Naive B cell (primary cell): ENCODE measurements around the gene FBRSL1. TPM values are rescaled to one million over a fixed set of nuclear protein-coding genes. Genes with fewer than 3 reads are reported as not detected.

ENCODE experiments used
- ATAC-seq, 2 donors: fragments of 150-1000 bp; cut with Tn5 transposase; 2 replicates each; pipeline ENCODE4 v1.10.0; 2021; ENCODE audit warnings: low read depth in 2 of 2, mild to moderate bottlenecking in 2 of 2, moderate library complexity in 2 of 2
- DNase-seq: peaks from one replicate; pipeline ENCODE4 v3.0.0; 2022
- H3K27ac Mint-ChIP-seq, 6 donors: one replicate each; pipeline ENCODE4 v1.8.0; 2020 to 2022; ENCODE audit warnings: mild to moderate bottlenecking in 6 of 6, mixed read lengths in 6 of 6, moderate library complexity in 5 of 6, inconsistent platforms in 2 of 6
- H3K27me3 Mint-ChIP-seq, 3 donors: one replicate each; pipeline ENCODE4 v1.8.0; 2021 to 2022; ENCODE audit warnings: mixed read lengths in 3 of 3, mild to moderate bottlenecking in 1 of 3
- H3K36me3 Mint-ChIP-seq, 2 donors: one replicate each; pipeline ENCODE4 v1.8.0; 2020 to 2022; ENCODE audit warnings: mixed read lengths in 2 of 2, inconsistent platforms in 1 of 2, mild to moderate bottlenecking in 1 of 2
- H3K4me1 Mint-ChIP-seq, 3 donors: one replicate each; pipeline ENCODE4 v1.8.0; 2020 to 2022; ENCODE audit warnings: mixed read lengths in 3 of 3, inconsistent platforms in 1 of 3, mild to moderate bottlenecking in 1 of 3, moderate library complexity in 1 of 3
- H3K4me3 Mint-ChIP-seq, 8 donors: one replicate each; pipeline ENCODE4 v1.8.0; 2020 to 2022; ENCODE audit warnings: mild to moderate bottlenecking in 8 of 8, mixed read lengths in 8 of 8, moderate library complexity in 8 of 8, inconsistent platforms in 2 of 8
- H3K9me3 Mint-ChIP-seq, 7 donors: one replicate each; pipeline ENCODE4 v1.8.0; 2020 to 2022; ENCODE audit warnings: mixed read lengths in 7 of 7, mild to moderate bottlenecking in 5 of 7, inconsistent platforms in 2 of 7, moderate library complexity in 1 of 7
- polyA plus RNA-seq, 6 donors: library from polyadenylated mRNA; unstranded; fragments of 300-500 nt; fragmentation: Illumina TruSeq; gene quantifications; one replicate each; pipeline ENCODE4 v1.2.3, GENCODE V29; 2021; ENCODE audit warnings: low read depth in 6 of 6

Gene FBRSL1
- polyA plus RNA-seq, 6 donors from 2014 or later: 0.60 to 5.8 (median 2.9) TPM

DNA sequence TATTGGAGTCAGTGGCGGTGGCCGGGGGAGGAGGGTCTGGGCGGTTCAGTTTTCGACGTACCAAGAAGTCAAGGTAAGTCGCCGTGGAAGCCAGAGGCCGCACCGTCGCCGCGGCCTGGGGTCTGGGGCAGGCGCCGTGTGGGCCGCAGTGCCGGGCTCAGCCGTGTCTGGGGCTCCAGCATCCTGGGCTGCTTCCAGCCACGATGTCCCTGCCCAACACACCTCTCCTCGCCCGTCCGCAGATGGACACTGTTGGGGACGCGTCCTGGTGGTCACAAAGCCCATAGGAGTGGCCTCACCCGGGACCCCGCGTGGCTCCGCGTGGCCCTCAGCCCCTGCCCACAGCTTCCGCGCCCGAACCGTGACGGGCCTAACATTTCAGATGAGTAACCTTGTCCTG lies 59.1 kb downstream of the FBRSL1 start:
- no peaks in the 10 kb centered on the region for H3K27me3 Mint-ChIP-seq
- DNase-seq (no peak), ATAC-seq (no peak)
- no peak overlapping the region for H3K4me3 Mint-ChIP-seq
- peaks cover 0 to 8% (median 4%) of the 10 kb centered on the region in 3 donors for H3K4me1 Mint-ChIP-seq
- no peaks in the 10 kb centered on the region for H3K9me3 Mint-ChIP-seq
- H3K36me3 Mint-ChIP-seq: no peaks in the 10 kb centered on the region
- no peak overlapping the region for H3K27ac Mint-ChIP-seq

DNA sequence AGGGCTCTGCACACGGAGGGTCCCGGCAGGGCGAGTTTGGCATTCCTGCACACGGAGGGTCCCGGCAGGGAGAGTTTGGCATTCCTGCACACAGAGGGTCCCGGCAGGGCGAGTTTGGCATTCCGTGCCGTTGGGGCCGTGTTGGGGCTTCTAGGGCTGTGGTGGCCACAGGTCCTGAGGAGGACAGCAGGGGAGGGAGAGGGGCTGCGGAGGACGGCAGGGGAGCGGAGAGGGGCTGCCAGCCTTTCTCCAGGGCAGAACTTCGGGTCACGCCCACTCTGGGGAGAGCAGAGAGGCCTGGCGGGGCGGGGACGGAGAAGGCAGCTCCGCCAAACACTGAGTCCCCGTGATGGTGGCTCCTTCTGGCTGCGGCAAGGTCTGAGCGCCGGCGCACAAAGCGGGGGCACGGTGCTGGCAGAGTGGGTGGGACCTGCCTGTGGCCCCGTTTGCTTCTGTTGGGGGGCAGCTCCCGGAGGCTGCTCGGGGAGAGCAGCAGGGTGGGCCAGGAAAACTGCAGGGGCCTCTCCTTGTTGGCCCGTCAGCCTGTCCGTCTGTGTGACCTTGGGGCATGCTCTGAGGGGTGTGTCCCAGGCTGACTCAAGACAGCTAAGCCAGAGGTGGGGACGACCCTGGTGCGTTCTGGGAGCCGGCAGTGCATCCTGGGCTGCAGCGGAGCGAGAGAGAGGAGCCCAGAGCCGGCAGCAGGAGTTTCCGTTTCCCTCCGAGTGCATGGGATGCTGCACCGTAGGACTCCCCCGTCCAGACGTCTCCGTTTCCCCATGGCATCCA lies 60.3 kb downstream of the FBRSL1 start:
- Mint-ChIP-seq H3K9me3 (no peaks in the 10 kb centered on the region), H3K27me3 (no peaks in the 10 kb centered on the region), H3K27ac (peak overlapping the region in 1 of 6 donors; percentile 69), H3K36me3 (no peaks in the 10 kb centered on the region), H3K4me1 (no peaks in the 10 kb centered on the region), H3K4me3 (no peak overlapping the region)
- no peak for DNase-seq
- ATAC-seq: no peak

DNA sequence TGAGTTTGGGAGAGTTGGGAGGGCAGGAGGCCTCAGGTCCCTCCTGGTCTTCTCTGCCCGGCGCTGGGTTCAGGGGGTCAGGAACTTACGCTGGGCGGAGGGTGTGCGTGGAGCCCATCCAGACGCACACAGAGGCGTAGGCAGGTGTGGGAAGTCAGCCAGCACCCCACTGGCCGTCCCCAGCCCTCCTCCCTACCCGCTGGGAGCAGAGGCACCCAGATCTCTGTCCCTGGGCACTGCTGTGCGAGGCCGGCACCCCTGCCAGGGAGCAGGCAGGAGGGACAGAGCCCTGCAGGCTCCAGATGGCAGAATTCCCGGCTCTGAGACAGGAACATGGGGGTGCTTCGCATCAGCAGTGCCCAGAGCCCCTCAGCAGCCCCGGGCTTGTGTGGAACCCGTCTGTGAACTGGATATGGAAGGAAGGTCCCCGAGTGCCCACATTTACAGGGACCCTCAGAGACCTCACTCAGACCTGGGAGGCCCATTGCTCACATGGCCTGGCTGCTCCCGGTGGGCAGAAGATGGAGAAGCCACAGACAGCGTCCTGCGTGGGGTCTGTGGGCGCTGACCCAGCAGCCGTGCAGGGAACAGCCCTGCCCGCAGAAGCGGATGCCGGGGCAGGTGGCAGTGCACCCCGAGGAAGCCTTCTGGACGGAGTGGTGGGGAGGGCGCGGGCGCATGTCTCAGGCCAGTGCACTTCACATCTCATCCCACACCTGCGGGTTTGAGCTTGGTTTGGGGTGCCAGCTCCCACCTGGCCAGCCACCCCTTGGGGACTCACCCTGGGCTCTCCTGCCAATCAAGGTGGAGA lies 61.1 kb downstream of the FBRSL1 start:
- no peak overlapping the region for H3K27ac Mint-ChIP-seq
- H3K4me3 Mint-ChIP-seq: no peak overlapping the region
- peaks cover 0 to 6% (median 3%) of the 10 kb centered on the region in 3 donors for H3K4me1 Mint-ChIP-seq
- ATAC-seq (no peak), DNase-seq (no peak)
- H3K36me3 Mint-ChIP-seq: peaks cover 0 to 5% of the 10 kb centered on the region in 2 donors
- H3K9me3 Mint-ChIP-seq: peaks cover 0 to 2% (median 0%) of the 10 kb centered on the region in 7 donors
- H3K27me3 Mint-ChIP-seq: no peaks in the 10 kb centered on the region

DNA sequence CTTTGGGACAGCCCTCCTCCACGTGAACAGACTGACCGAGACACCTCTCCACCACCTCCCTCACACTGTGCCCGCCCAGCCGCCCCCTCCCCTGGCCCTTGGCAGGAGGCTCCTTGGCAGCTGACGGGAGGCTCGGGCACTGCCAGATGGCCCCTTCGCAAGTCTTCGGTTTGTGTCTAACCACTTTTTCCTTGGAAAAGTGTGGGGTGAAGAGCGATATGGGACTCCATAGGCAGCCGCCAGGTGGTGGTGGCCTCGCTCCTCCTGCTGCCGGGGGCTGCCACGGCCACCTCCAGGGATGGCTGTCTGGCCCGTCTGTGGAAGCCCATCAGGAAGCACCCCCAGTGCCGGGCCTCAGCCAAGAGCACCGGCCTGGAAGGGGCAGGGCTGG lies 61.7 kb downstream of the FBRSL1 start:
- Mint-ChIP-seq H3K36me3 (peaks cover 0 to 5% of the 10 kb centered on the region in 2 donors), H3K27me3 (no peaks in the 10 kb centered on the region), H3K4me3 (no peak overlapping the region), H3K9me3 (peaks cover 0 to 2% (median 0%) of the 10 kb centered on the region in 7 donors), H3K4me1 (peaks cover under 1 to 11% (median 3%) of the 10 kb centered on the region in 3 donors), H3K27ac (no peak overlapping the region)
- no peak for DNase-seq
- no peak for ATAC-seq

DNA sequence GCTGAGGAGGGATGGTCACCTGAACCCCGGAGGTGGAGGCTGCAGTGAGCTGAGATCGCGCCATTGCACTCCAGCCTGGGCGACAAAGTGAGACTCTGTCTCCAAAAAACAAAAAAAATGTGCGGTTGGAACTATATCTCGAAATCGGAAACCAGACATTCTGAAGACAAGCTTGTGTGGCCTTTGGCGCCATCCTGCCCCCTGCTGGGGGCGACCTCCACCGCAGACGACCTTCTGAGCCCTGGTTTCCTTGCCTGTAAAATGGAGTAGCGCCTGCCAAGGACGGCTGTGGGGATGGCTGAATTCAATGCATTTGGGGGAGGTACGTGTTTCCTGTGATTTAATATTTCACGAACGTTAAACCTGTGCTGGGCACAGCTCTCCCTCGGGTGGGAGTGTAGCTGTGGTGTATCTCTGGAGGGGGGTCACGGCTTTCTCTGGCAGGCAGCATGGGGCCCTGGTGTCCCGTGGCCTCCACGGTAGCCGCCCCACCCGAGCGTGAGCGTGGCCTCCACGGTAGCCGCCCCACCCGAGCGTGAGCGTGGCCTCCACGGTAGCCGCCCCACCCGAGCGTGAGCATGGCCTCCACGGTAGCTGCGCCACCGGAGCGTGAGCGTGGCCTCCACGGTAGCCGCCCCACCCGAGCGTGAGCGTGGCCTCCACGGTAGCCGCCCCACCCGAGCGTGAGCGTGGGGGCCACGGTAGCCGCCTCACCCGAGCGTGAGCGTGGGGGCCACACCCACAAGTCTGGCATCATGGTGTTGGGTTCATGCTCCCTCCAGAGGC lies 65.1 kb downstream of the FBRSL1 start:
- Mint-ChIP-seq H3K4me3 (peak overlapping the region in 1 of 8 donors; percentile 24), H3K9me3 (peaks cover 0 to 2% (median 0%) of the 10 kb centered on the region in 7 donors), H3K27me3 (no peaks in the 10 kb centered on the region), H3K27ac (no peak overlapping the region), H3K36me3 (peaks cover 0 to 5% of the 10 kb centered on the region in 2 donors), H3K4me1 (peaks cover 16 to 35% (median 26%) of the 10 kb centered on the region in 3 donors)
- DNase-seq (peak; percentile 16), ATAC-seq (no peak)

DNA sequence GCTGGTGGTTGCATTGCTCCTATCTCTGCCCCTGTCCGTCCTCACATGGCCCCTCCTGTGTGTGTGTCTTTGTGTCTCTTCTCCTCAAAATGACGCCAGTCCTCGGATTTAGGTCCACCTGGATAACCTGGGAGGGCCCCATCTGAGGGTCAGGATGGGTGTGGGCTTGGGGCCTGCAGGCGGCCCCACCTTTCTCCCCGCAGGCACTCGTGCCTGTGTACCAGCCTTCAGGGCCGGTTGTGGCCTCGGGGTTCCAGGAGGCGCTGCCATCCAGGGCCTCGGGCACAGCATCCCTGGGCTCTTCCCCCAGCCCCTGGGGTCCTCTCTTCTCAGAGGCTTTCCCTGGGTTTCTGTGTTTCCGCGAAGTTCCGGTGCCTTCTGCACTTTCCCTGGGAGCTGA lies 65.7 kb downstream of the FBRSL1 start:
- Mint-ChIP-seq H3K4me1 (peaks cover 16 to 36% (median 26%) of the 10 kb centered on the region in 3 donors), H3K27me3 (no peaks in the 10 kb centered on the region), H3K27ac (no peak overlapping the region), H3K36me3 (peaks cover 0 to 5% of the 10 kb centered on the region in 2 donors), H3K9me3 (peaks cover 0 to 2% (median 0%) of the 10 kb centered on the region in 7 donors), H3K4me3 (no peak overlapping the region)
- DNase-seq: no peak
- no peak for ATAC-seq

DNA sequence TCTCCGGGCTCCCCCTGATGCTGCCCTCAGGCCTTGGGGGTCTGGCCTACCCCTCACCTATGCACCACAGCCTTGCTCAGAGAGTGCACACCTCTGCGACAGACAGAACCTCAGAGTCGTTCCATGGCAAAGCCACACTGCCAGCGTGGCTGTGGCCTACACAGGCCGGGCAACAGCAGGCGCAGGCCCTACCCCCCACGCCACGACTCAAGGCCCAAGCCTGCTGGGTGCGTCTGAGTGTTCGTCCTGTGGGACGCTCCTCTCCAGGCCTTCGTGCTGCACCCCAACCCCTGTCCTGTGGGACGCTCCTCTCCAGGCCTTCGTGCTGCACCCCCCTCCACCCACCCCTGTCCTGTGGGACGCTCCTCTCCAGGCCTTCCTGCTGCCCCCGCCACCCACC lies 66.3 kb downstream of the FBRSL1 start:
- Mint-ChIP-seq H3K36me3 (peaks cover 0 to 5% of the 10 kb centered on the region in 2 donors), H3K4me3 (no peak overlapping the region), H3K9me3 (peaks cover 0 to 2% (median 0%) of the 10 kb centered on the region in 7 donors), H3K27ac (peak overlapping the region in 2 of 6 donors; percentile 24 to 73), H3K4me1 (peaks cover 18 to 41% (median 28%) of the 10 kb centered on the region in 3 donors), H3K27me3 (no peaks in the 10 kb centered on the region)
- no peak for DNase-seq
- ATAC-seq: no peak

DNA sequence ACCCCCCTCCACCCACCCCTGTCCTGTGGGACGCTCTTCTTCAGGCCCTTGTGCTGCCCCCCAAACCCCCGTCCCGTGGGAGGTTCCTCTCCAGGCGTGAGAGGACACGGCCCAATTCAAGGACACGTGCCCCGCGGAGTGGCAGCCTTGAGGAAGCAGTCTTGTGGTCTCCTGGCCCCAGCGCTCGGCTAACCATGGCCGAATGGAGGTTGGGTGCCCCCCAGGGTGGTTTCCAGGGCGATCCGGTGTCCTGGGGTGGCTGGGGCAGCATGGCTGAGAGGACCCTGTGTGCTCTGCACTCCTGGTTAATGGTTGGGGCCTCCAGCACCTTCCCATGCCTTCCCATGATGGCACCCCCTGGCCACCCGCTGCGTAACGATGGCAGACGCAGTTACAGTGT lies 66.8 kb downstream of the FBRSL1 start:
- peak overlapping the region in 4 of 6 donors; percentile 2 to 86 (median 46) for H3K27ac Mint-ChIP-seq
- H3K9me3 Mint-ChIP-seq: peaks cover 0 to 2% (median 0%) of the 10 kb centered on the region in 7 donors
- DNase-seq: no peak
- H3K36me3 Mint-ChIP-seq: peaks cover 0 to 5% of the 10 kb centered on the region in 2 donors
- no peaks in the 10 kb centered on the region for H3K27me3 Mint-ChIP-seq
- peaks cover 20 to 45% (median 31%) of the 10 kb centered on the region in 3 donors for H3K4me1 Mint-ChIP-seq
- peak overlapping the region in 3 of 8 donors; percentile 3 to 15 (median 7) for H3K4me3 Mint-ChIP-seq
- ATAC-seq: no peak

DNA sequence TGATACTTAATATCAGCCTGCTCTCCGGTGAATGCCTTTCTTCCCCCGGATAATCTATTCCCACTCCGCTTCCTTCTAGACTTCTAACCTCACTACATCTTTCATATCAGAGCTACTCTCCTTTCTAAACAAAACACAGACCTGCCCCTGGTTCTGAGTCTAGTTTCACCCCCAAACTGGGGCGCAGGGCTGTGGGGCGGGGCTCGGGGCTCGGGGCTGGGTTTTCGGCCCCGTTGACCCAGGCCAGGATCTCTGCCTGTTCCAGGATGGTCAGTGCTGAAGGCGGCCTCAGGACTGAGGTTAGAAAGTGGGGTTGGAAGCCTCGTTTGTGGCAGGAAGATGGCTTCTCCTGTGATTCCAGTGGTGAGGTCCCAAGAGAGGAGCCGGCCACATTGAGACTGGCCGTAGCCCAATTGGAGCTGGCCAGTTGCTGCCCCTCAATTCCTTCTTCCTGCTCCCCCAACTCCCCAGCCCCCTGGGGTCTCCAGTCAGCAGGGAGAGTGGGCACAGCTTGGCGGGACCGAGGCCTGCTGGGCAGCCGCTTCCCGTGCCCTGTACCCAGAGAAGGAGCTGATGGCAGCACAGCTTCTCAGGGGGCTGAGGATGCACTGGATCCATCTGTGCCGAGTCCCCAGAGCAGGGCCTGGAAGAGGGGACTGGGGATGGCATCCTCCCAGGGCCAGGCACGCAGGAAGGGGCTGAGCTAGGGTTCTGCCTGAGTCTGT lies 67.5 kb downstream of the FBRSL1 start:
- DNase-seq: no peak
- peak overlapping the region in 3 of 6 donors; percentile 42 to 90 (median 86) for H3K27ac Mint-ChIP-seq

DNA sequence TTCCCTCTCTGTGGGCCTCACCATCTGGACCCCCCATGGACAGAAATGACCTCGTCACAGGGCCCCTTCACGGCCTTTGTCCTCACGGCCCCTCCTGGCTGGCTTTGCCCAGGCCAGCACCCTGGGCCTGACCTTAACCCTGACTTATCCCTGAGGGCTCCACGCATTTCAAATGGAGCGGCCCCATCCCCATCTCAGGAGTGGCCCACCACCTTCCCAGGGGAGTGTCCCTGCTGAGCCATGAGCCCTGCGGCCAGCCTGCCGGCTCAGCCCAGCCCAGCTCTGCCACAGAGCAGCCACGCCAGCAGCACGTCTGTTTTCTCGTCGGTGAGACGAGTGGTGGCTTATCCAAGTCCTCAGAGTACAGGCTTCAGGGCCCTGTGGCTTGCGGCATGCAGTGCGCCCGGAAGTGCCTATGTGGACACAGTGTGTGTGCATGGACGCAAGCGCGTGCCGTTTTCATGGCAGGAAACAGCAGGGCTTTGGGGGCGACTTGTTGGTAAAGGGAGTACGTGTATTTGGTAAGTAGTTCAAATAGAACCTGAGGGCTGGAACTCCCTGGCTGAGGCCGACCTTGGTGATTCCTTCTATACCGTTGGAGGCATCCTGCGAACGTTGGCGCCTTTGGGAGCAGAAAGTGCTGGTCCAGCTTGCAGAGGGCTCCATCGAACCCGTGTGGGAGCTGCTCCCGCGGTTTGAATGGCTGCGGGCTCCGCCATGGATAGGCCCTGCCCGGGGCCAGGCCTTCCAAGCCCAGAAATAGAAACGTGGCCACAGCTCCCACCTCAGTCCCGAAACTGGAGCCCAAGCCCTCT lies 68.3 kb downstream of the FBRSL1 start:
- Mint-ChIP-seq H3K4me1 (peaks cover 23 to 46% (median 33%) of the 10 kb centered on the region in 3 donors), H3K36me3 (peaks cover 0 to 5% of the 10 kb centered on the region in 2 donors), H3K27ac (peak overlapping the region; percentile 33 to 98 (median 88)), H3K4me3 (peak overlapping the region; percentile 35 to 91 (median 85)), H3K9me3 (peaks cover 0 to 2% (median 0%) of the 10 kb centered on the region in 7 donors), H3K27me3 (no peaks in the 10 kb centered on the region)
- peak; percentile 29 for DNase-seq
- ATAC-seq: no peak

More for the DNA sequence above, 67.5 kb downstream of the FBRSL1 start:
- Mint-ChIP-seq H3K27me3 (no peaks in the 10 kb centered on the region), H3K4me1 (peaks cover 23 to 45% (median 33%) of the 10 kb centered on the region in 3 donors), H3K9me3 (peaks cover 0 to 2% (median 0%) of the 10 kb centered on the region in 7 donors), H3K4me3 (peak overlapping the region in 3 of 8 donors; percentile 3 to 41 (median 6)), H3K36me3 (peaks cover 0 to 5% of the 10 kb centered on the region in 2 donors)
- no peak for ATAC-seq

DNA sequence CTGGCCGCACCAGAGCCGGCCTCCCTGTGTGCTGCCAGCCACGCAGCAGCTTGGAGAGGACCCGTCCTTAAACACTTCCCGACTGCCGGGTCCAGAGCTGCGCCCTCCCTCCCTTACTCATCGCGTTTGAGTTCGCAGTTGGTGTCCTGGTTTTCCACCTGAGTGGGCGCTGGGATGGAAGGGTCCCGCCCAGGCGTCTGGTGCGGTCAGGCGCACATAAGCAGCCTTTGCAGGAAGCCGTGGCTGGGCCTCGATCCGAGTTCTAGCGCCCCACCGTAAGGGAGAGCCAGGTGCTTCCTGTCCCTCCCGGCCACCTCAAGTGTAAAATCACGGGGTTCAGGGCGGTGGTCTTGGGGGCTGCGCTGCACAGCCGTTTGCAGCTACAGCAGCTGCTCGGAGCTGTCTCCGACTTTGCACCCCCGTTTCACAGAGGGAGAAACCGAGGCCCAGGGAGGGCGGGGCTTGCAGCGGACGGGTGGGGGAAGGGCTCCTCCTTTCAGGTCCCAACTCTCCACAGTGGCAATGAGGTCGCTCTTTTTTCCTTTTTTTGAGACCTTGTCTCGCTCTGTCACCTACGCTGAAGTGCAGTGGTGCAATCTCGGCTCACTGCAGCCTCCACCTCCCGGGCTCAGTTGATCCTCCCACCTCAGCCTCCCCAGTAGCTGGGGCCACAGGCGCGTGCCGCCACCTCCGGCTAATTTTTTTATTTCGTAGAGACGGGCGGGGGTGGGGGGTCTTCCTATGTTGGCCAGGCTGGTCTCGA lies 69.1 kb downstream of the FBRSL1 start:
- Mint-ChIP-seq H3K4me3 (peak overlapping the region; percentile 78 to 93 (median 88)), H3K36me3 (peaks cover 0 to 5% of the 10 kb centered on the region in 2 donors), H3K27ac (peak overlapping the region; percentile 70 to 98 (median 88)), H3K4me1 (peaks cover 28 to 50% (median 33%) of the 10 kb centered on the region in 3 donors), H3K9me3 (peaks cover 0 to 2% (median 0%) of the 10 kb centered on the region in 7 donors), H3K27me3 (no peaks in the 10 kb centered on the region)
- ATAC-seq (peak; percentile 57 to 61), DNase-seq (peak; percentile 78)
